Measurements from ENCODE around the gene ZNF672.

DNA sequence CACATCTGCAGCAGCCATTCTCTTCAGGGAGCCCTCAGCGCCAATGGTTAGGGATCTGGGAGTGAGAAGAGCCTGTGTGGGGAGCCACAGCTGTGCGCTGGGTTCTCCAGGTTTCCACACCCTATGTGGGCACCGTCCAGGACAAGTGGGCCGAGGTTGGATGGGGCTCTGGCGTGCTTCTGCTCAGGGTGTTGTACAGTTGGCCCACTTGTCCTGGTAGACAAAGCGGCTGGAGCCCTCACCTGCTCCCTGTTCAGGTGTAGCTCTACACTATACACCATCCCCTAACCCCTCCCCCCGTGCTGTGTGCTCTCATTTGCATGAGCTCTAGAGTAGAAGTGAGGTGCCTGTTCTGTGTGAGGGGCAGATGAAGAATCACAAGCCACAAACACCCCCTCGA lies 24.5 kb upstream of the ZNF672 start:
- TF ChIP-seq EZH2phosphoT487 (IDR thresholded peaks at IDR 0.05; ENCODE audit: insufficient read depth, low read depth) (no peak), EZH2 (IDR thresholded peaks at IDR 0.05; ENCODE audit: insufficient read depth, poor library complexity, severe bottlenecking) (no peak)

Data from GM23248 (cell line).